PC-3 (cell line): Measurements from ENCODE around the gene WTIP.

Source experiments
- CTCF ChIP-seq: fragments of 300-600 bp; sonication (generic); conservative IDR thresholded peaks from 2 replicates; pipeline ENCODE4 v1.5.1; 2017; ENCODE audit warnings: antibody characterized with exemption, low read depth, mild to moderate bottlenecking, low read length
- EZH2 ChIP-seq: fragments of 300-600 bp; sonication (generic); IDR thresholded peaks from one replicate; pipeline ENCODE4 v1.6.1; 2017; ENCODE audit warnings: antibody characterized with exemption, mild to moderate bottlenecking, low read length; ENCODE audit not compliant: unreplicated experiment
- EZH2phosphoT487 ChIP-seq: fragments of 300-600 bp; sonication (generic); IDR thresholded peaks from 2 replicates; pipeline ENCODE4 v1.6.1; 2018; ENCODE audit warnings: mild to moderate bottlenecking, antibody characterized with exemption, low read length, borderline replicate concordance

GRCh38 chr19:34505321-34506025 is 23.9 kb downstream of the WTIP start:
- TF ChIP-seq CTCF (no peak), EZH2 (no peak), EZH2phosphoT487 (no peak)
